ENCODE results near the gene RANBP9.

The RANBP9 gene

DNA sequence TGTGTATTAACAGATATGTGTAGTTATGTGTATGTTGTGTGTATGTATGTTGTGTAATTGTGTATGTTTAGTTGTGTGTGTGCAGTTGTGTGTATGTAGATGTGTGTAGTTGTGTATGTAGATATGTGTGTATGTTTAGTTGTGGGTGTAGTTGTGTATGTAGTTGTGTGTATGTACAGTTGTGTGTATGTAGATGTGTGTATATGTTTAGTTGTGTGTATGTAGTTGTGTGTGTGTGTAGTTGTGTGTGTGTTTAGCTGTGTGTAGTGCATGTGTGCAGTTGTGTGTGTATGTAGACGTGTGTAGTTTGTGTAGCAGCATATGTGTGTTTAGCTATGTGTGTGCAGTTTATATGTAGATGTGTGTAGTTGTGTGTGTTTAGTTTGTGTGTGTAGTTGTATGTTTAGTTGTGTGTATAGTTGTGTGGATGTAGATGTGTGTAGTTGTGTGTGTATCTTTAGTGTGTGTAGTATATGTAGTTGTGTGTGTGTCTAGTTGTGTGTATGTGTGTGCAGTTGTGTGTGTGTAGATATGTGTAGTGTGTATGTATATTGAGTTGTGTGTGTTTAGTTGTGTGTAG, 121.0 kb downstream of the RANBP9 start:
- no peak for DNase-seq (ENCODE audit: extremely low read depth, low read depth)
- no peak overlapping the region for H3K4me3 ChIP-seq (replicated peaks; ENCODE audit: low read depth, low read length)
- TF ChIP-seq, protein P1, sequence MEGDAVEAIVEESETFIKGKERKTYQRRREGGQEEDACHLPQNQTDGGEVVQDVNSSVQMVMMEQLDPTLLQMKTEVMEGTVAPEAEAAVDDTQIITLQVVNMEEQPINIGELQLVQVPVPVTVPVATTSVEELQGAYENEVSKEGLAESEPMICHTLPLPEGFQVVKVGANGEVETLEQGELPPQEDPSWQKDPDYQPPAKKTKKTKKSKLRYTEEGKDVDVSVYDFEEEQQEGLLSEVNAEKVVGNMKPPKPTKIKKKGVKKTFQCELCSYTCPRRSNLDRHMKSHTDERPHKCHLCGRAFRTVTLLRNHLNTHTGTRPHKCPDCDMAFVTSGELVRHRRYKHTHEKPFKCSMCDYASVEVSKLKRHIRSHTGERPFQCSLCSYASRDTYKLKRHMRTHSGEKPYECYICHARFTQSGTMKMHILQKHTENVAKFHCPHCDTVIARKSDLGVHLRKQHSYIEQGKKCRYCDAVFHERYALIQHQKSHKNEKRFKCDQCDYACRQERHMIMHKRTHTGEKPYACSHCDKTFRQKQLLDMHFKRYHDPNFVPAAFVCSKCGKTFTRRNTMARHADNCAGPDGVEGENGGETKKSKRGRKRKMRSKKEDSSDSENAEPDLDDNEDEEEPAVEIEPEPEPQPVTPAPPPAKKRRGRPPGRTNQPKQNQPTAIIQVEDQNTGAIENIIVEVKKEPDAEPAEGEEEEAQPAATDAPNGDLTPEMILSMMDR (IDR thresholded peaks at IDR 0.05; ENCODE audit: low read depth, low read length, missing control alignments), result no peak

GRCh38 chr6:13589801-13590200, 121.8 kb downstream of the RANBP9 start:
- TF ChIP-seq, protein P1 (IDR thresholded peaks at IDR 0.05; ENCODE audit: low read depth, low read length, missing control alignments), result no peak

GRCh38 chr6:13586603-13587542, 124.8 kb downstream of the RANBP9 start:
- TF ChIP-seq, protein P1 (IDR thresholded peaks at IDR 0.05; ENCODE audit: low read depth, low read length, missing control alignments), result no peak
- DNase-seq (ENCODE audit: extremely low read depth, low read depth), result no peak
- H3K4me3 ChIP-seq (replicated peaks; ENCODE audit: low read depth, low read length), result no peak overlapping the region

More at GRCh38 chr6:13589801-13590200, 121.8 kb downstream of the RANBP9 start:
- DNase-seq (ENCODE audit: extremely low read depth, low read depth), result no peak
- H3K4me3 ChIP-seq (replicated peaks; ENCODE audit: low read depth, low read length), result no peak overlapping the region

DNA sequence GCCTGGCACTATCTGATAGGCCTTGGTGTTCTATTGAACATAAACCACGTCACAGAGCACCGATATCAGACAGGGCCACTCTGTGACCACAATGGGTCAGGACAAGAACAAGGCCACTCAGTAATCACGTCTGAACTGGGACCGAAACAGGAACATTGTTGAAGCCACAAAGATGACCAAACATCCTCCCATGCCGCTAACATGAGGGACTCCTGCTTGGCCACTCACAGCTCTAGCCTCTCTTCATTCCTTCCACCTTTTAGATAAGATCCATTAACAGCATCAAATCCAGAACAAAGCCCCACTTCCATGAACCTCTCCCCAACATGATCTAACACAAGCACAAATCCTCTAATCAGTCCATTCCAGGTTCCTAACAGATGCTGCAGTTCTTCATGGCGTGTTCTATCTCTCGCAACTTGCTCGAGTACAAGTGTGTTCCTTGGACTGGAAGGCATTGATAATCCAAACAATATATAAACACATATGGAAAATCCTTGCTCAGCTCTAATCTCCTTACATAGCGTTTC, 129.9 kb downstream of the RANBP9 start:
- DNase-seq (ENCODE audit: extremely low read depth, low read depth), result no peak
- no peak overlapping the region for H3K4me3 ChIP-seq (replicated peaks; ENCODE audit: low read depth, low read length)
- TF ChIP-seq, protein P1 (IDR thresholded peaks at IDR 0.05; ENCODE audit: low read depth, low read length, missing control alignments), result no peak

DNA sequence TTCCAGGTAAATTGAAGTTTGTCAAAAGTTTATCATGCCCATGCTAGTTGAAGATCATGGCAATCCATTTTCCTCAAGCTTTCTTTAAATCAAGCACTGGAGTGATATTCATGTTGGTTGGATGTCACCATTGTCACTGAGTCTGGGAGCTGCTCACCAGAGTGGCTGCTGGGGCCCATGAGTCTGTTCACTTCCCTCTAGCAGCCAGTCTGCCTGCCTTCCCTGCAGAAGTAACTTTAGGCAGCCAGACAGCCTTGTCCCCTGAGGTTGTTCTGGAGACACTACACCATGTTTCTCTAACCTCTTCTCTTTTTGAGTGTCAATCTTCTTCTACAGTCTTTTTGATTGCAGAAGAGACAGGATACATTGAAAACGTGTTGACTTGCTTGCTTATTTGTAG, 131.7 kb downstream of the RANBP9 start:
- TF ChIP-seq, protein P1 (IDR thresholded peaks at IDR 0.05; ENCODE audit: low read depth, low read length, missing control alignments), result no peak
- no peak overlapping the region for H3K4me3 ChIP-seq (replicated peaks; ENCODE audit: low read depth, low read length)
- no peak for DNase-seq (ENCODE audit: extremely low read depth, low read depth)

- H3K4me3 ChIP-seq (replicated peaks; ENCODE audit: low read depth, low read length), result no peak overlapping the region
- no peak for DNase-seq (ENCODE audit: extremely low read depth, low read depth)
- TF ChIP-seq, protein P1 (IDR thresholded peaks at IDR 0.05; ENCODE audit: low read depth, low read length, missing control alignments), result no peak
These were observed 133.7 kb downstream of the RANBP9 start for GRCh38 chr6:13577926-13578325.

Measured in HFF-Myc (cell line).